GM21360 (cell line): ENCODE results near the gene OR7G3.

Experiments used
- ATAC-seq: cut with Tn5 transposase; IDR thresholded peaks from one replicate; pipeline ENCODE4 v1.9.1; 2021; ENCODE audit warnings: mild to moderate bottlenecking, moderate library complexity; ENCODE audit not compliant: unreplicated experiment

OR7G3 gene

DNA sequence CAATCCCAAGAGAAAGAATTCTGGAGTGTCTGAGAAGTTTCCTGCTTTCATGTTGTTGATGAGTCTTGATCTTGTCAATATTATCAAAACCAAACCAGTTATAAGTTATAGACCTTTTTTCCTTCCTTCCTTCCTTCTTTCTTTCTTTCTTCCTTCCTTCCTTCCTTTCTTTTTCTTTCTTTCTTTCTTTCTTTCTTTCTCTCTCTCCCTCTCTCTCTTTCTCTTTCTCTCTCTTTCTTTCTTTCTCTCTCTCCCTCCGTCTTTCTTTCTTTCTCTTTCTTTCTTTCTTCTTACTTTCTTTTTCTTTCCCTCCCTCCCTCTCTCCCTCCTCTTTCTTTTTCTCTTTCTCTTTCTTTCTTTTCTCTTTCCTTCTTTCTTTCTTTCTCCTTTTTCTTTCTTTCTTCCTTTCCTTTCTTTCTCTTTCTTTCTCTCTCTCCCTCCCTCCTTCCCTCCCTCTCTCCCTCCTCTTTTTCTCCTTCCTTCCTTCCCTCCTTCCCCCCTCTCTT is at the start of gene OR7G3:
OR7G3 (minus strand) TSS at position 51 of the 506 bp plus-strand sequence; CDS start at position 51, 0 bp downstream.
- ATAC-seq: no peak

DNA sequence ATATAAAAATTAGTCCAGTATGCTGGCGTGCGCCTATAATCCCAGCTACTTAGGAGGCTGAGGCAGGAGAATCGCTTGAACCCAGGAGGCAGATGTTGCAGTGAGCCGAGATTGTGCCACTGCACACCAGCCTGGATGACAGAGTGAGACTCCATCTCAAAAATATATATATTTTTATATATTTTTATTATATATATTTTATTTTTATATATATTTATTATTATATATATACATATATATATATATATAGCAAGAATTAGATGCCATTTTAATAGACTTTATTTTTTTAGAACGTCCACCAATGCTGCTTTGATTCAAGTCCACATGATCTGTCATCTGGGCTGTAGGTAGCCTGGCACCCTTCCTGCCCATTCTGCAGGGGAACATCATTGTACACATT is 48.6 kb upstream of the OR7G3 start:
- no peak for ATAC-seq

DNA sequence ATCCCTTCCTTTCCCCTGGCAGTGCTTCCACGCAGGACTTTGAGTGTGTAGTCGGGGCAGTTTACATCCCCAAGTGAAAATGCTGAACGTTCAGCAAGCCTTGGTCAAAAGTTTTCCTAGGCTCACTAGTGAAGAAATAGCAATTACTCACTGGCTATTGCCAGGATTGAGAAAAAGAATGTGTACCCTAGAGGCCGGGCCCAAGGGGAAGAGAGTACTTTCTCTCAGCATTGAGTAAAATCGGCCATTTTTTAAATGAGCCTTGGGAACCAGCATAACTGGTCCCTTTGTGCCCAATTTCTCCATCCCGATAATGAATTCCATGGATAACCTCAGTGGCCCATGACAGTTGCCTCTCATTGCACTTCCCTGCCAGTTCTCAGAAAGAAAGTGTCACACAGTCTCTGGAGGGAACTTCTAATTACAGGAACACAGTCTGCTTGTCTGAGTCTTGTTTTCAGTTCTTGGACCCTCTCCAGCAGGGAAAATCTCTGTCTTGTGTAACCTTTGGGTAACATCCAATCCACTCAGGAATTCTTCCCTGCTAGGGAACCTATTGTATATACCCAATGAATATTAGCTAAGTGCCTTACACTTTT is 44.7 kb upstream of the OR7G3 start:
- ATAC-seq: no peak

DNA sequence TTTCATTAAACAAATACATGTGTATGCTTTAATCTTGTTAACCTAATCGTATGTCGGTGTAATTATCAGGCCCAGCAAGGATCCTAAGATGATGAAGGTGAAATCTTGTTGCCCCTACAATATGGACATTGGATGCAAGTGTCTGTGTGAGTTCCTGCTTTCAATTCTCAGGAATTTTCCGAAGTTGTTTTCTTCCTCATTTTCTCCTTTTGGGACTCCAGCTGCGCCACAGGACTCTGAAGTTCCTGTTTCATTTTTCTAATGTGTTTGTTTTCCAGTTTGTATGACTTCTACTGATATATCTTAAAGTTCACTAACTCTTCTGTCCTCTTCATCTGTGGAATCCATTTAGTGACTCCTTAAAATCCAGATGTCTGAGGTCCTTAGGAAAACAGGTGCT is 40.1 kb upstream of the OR7G3 start:
- ATAC-seq: no peak

DNA sequence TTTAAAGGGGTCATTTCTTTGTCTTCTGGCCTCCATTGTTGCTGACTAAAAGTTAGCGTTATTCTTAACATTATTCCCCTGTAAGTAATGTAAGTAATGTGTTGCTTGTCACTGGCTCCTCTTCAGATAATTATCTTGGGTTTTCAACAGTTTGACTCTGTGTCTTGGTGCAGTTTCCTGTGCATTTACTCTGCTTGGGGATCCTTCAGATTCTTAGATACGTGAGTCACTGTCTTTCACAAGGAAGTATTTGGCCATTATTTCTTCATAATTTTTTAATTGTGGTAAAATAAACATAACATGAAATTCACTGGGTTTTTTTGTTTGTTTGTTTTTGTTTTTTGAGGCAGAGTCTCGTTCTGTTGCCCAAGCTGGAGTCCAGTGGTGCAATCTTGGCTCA is 38.5 kb upstream of the OR7G3 start:
- no peak for ATAC-seq

DNA sequence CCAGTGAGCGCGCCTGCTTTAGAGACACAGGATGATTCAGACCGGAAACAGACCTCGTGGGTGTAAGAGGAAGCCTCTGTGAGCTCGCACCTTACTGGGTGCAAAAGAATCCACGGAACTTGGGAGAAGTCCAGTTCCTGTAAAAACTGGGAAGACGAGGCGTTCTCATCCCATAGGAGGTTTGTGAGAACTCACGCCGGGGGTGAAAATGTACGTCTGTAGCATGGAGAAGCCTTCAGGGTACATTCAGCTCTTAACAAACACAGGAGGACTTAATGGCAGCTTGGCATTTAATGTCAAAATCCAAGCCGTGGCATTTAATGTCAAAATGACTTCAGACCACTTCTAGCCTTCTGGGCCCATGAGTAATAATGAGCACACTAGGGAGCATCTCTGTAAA is 34.7 kb upstream of the OR7G3 start:
- ATAC-seq: no peak

DNA sequence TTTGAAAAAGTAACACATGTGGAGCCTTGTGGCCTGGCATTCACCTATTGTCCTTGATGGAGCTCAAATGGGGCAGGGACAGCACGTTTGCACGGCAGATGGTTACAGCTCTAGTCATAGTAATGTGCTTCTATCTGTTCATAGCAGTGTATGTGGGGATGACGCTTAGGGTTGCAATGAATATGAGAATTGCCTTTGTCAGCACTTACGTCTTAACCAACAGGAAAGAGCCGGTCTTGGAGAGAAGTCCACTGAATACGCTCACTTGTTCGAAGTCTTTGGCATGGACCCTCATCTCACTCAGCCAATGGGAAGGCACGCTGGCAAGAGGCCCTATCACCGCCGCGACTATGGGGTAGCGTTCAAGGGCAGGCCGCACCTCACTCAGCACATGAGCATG is 33.1 kb upstream of the OR7G3 start:
- no peak for ATAC-seq

DNA sequence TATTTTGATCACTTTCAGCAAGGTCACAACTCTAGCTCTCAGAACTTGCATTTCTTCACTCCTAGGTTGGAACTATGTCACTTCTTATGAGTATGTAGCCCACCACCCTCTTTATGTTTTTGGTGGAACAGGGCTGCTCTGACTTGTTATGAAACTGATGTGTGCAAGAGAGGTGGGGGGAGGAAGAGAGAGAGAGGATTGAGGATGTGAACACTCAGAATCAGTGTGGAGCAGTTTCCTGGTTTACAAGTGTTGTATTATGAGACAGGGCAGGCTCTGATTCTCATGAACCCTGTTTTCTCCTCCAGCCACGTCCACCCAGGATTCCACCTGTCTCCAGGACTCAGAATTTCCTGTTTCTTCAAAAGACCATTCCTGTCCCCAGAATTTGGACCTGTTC is 29.6 kb upstream of the OR7G3 start:
- no peak for ATAC-seq

DNA sequence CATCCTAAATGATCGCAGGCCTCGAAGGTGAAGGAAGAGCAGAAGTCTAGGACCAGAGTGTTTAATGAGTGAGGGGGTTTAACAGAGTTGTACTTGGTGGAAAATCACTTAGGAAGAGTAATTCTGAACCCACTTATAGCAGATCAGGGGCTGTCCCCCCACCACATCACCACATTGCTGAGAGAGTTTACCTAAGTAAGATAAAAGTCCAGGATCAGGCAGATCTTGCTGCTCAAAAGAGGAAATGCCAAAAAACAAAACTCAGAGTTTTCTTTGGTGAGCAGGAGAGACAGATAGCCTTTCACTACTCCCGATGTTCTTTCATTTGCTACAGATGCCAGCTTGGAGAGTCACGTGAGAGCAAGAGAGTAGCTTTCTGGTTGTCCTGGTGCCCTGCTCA is 28.8 kb upstream of the OR7G3 start:
- ATAC-seq: no peak

DNA sequence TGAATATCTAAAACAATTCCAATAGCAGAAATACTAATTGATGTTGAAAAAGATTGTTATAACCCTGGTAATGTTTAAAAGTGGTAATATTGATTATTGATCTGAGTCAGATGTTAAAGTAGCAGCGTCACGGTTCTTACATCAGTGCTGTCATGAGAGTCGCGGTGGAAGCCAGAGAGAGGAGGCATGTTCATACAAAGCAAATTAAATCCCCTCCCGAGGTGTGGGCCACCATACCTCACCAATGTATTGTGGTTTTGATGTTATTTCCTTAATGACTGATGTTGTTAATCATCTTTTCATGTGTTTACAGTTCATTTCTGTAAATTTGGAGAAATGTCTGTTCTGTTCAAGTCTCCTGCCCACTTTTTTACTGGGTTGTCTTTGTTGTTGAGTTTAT is 24.6 kb upstream of the OR7G3 start:
- no peak for ATAC-seq

DNA sequence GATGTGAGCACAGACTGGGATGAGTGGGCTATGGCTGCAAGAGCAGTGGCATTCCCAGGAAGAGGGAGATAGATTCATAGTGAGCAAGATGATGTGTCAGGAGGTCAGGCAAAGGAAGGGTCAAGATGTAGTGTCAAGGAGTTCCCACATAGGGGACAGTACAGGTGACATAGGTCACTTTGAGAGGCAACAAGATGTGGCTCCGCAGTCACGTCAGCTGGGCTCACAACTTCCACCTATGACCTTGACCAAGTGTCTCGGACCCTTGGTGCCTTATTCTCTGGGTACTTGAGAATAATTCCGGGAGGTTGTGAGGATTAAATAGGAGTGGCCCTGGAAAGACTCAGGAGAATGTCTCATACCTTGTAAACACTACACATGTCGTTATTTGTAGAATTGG is 23.9 kb upstream of the OR7G3 start:
- no peak for ATAC-seq

DNA sequence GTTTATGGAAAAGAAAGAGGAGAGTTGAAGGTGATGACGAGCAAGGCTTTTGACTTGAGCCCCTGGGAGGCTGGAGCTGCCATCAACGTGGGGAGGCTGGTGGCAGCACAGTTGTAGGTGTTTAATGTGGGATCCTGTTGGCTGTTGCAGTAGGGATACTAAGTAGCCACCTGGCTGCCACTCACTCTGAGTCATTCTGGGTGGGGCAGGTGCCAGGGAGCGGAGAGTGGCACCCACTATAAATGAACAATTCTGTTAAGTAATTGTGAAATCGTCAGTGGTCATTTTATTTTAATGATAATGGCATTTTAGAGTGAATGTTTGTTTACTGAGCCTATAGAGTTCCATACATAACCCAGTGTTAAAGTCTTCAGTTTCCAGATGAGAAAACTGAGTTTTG is 23.2 kb upstream of the OR7G3 start:
- no peak for ATAC-seq

DNA sequence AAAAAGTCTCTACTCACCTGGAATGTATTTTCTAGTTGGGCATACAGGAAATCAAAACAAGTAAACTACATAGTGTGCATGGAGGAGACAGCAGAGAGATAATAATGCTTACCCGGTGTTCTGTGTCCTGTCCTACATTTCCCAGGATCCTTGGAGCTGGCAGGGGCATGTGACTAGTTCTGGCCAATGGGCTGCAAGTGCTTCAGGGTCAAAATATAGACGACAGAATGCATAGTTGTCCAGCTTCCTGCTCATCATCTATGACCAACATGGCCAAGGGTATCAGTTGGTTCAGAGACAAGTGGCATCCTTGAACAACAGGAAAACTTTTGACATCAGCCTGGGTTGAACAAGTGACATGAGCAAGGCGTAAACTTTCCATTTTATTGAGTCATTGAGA is 21.9 kb upstream of the OR7G3 start:
- no peak for ATAC-seq

DNA sequence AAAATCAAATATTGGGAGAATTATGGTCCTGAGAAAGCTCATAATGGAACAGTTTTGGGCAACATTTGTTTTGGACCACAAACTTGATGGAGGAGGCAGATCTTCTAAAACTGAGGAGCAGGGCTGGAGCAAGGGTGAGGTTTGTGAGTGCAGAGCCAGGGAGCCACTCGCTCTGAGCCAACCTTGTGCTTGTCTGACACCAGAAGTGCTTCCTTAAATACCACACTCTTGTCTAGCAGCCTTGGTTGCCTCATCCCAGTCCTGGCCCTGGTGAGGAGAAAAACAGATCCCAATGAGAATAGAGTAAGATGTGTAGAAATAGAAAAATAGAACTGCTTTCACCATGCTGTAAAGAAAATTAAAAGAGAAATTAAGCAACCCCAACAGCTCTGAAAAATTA is 20.1 kb upstream of the OR7G3 start:
- ATAC-seq: no peak

DNA sequence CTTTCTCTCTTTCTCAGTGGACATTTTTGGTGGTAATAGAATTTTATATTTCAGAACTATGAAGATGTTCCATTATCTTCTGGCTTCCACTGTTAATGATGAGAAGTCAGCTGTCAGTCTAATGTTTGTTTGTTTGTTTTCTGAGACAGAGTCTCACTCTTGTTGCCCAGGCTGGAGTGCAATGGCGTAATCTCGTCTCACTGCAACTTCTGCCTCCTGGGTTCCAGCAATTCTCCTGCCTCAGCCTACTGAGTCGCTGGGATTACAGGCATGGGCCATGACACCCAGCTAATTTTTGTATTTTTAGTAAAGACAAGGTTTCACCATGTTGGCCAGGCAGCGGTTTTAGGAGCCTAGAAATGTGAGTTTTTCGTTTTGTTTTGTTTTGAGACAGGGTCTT is 18.2 kb upstream of the OR7G3 start:
- no peak for ATAC-seq

DNA sequence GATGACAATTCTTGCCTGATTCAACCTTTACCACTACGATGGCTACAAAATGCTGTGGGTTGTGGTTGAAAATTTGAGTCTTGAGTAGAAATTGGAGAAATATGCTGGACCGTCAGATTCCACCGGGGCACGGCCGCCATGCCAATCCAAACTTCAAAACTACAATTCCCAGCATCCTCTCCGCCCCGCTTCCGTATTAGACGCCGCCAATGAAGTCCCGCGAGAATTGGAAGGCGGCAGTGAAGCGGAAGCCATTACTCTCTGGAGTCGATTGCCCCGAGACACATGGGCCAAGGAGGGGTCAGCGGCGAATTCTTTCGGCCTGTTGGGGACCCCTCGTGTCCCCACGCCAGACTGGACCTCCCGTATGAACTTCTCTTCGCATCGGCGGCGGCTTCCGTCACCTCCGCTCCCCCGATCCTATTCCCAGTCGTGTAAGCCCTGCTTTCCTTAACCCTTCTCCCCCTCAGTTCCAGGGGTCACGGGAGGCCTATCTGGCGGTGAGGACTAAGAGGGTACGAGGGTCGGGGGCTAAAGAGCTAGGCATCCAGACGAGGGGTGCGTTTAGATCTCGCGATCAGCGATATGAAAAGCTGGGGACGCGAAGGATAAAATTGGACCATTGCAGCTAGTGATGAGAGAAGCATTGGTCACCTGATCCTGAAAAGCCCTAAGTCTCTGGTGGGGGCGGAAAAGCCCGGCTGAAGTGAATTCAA is 13.6 kb upstream of the OR7G3 start, which contains the start of gene ZNF317:
ZNF317 (plus strand) TSS at position 239 of the 716 bp plus-strand sequence. CDS start 15,620 bp downstream, outside the sequence.
- peak; percentile 95 for ATAC-seq

DNA sequence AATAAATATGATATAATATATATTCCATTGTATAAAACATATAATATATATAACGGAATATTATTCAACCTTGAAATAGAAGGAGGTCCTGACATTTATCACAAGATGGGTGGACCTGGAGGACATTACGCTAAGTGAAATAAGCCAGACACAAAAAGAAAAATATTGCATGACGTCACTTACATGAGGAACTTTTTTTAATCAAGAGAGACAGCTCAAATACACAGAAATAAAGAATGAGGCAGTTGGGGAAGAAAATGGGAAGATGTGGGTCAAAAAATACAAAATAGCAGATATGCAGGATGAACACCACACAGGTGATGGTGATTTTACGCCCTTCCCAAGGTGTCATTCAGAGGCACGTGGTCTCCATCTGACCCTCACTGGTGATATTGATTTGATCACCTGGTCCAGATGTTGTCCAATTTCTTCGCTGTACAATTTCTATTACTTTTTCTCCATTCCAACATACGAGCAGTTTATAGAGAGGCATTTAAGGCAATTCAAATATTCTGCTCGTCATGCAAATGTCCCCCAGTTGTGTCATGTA is 12.9 kb upstream of the OR7G3 start:
- ATAC-seq: no peak

DNA sequence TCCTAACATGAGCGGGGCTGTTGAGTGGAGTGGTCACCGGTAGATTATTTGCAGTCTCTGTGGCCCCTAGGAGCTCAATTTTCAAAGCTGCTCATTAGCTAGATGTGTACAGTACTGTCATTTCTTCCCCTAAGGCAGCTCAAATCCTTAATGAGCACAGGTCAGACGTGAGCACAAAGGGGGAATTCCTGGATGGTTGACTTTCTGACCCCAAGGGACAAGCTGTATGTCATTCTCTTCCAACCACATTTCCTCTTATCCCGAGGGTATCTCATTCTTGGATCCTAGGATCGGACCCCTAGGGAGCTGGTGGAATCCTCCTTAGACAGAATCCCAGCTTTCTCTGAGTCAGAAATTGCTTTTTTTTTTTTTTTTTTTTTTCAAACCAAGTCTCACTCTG is 5.7 kb upstream of the OR7G3 start:
- no peak for ATAC-seq

DNA sequence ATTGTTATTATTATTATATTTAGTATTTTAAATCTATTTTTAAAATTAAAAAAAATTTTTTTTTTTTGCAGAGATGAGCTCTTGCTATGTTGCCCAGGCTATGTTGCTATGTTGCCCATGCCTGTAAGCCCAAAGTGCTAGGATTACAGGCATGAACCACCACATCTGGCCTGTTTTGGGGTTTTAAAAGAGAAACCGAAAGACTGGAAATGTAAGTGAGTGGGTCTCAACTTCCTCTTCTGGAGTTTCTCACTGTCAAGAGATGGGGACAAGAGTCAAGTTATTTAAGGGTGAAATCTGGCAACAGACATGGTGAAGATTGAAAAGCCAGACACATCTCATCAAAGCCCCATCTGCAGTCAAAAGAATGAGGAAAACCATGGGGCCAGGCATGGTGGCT is 4.2 kb upstream of the OR7G3 start:
- ATAC-seq: no peak

DNA sequence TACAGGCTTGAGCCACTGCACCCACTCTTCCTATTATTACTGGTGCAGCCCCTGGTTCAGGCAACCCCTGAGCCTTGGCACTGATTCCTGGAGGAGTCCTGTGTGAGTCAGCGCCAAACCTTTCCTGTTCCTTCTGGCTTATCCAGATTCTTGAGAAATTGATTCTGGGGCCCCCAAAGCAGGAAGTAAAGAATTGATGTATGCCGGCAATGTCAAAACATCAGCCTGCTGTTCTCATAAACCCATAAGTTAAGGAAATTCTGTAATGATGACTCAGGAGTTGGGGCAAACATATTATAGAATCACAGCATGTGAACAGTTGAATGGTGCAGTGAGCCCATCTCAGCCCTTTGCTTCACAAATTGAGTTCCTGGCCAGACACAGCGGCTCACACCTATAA is 1.4 kb upstream of the OR7G3 start:
- ATAC-seq: no peak

DNA sequence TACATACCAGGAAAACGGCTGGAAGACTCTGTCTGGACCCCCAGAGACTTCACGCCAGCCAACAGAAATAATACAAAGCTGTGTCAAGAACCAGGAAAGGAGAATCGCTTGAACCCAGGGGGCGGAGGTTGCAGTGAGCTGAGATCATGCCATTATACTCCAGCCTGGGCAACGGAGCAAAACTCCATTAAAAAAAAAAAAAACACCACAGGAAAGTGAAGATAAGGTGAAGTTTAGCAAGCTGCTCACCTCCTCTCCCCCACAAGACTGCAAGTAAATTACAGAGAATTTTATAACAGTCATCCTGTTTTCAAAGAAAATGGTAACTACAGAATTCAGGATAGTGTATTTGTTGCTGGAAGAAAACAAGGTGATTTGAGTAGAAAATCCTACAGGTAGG is 10.2 kb downstream of the OR7G3 start:
- ATAC-seq: no peak

DNA sequence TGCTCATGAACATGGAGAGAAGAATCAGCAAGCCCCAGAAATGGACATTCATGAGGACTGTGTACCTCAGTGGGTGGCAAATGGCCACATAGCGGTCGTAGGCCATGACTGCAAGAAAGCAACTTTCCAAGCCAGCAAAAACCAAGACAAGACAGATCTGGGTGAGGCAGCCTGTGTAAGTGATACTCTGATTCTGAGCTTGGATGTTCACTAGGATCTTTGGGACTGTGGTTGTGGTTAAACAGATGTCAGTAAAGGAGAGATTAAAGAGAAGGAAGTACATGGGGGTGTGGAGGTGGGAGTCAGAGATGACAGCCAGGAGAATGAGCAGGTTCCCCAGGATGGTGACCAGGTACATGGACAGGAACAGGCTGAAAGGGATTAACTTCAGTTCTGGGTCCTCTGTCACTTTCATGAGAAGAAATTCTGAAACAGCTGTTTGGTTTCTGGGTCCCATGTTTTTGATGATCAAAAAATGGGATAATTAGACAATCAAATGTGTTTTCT is 11.4 kb downstream of the OR7G3 start, which contains the start of gene OR7G1:
OR7G1 (minus strand) TSS at position 457 of the 507 bp plus-strand sequence; CDS start at position 457, 0 bp downstream.
- no peak for ATAC-seq
